HG03159 (cell line): ENCODE measurements around the gene DNAAF2.
"Not testable (repeated sequence)": the region's sequence is repeated elsewhere in the genome, so short reads cannot be mapped to it uniquely, and the experiment has no call there.

Source experiments
- ATAC-seq: cut with Tn5 transposase; IDR thresholded peaks from one replicate; pipeline ENCODE4 v1.9.1; 2021; ENCODE audit warnings: mild to moderate bottlenecking, moderate library complexity; ENCODE audit not compliant: unreplicated experiment

DNAAF2 gene

GRCh38 chr14:49621114-49621881, 13.7 kb downstream of the DNAAF2 start:
- ATAC-seq, result peak; percentile 28

DNA sequence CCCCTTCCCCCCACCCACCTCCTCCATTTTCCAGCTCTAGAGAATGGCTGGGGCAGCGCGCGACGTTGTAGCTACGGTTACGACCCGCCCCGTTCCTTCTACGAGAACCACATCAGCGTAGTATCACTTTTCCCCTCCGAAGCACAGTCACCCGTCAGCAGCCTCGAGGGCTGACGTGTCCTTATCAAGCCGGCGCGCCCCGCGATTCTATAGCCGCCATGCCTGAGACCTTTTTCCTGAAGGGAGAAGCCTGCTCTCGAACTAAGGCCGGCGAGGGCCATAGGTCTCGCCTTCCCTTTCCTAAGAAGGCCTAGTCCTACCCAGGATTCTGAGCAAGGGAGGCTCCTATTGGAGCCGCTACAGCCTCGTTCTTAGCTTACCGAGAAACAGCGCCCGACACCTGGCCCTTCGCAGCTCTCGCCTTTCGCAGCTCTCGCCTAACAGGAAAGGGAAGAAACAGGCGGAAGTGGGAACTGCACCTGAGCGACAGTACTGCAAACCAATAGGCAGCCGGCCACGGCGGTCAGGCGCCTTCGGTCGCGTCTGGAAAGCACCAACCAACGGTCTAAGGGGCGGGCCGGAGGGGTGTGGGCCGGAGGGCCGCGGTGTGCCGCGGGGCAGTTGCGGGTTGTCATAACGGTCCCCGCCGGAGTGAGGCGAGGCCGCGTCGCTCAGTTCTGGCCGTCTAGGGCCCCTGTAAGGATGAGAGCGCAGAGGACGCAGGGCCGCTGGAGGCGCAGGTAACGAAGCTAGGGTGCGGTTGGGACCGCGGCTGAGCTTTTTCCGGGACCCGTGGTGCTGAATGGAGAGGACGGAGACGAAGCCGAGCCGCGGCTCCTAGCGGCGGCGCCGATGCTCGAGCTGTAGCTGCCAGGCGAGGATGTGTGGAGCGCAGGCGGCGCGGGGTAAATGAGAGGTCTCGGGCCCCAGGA, 14.6 kb downstream of the DNAAF2 start, which contains the start of the genes MGAT2 and RPL36AL:
MGAT2 (plus strand) TSS at position 618 of the 932 bp plus-strand sequence. CDS start 470 bp downstream, outside the sequence.
RPL36AL (minus strand) TSS at position 445 of the 932 bp plus-strand sequence. CDS start 1,522 bp downstream, outside the sequence.
- peak; percentile 94 for ATAC-seq

DNA sequence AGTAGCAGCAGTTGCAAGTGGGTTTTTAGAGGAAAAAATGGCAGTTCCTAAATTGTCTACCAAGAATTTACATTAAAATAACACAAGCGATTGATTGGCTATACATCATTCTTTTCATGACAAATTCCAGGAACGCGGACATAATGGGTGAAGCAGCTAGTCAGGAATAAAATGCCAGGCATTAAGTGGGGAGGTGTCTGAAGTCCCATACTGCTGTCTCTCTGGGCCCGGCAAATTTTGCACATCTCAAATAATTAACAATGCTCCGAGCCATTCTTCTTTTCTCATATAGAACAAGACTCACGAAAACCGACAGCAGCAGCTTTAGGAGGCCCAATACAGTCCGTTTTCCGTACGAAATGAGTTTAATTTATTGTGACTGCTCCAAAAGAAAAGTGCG, 15.3 kb downstream of the DNAAF2 start:
- ATAC-seq, result no peak

DNA sequence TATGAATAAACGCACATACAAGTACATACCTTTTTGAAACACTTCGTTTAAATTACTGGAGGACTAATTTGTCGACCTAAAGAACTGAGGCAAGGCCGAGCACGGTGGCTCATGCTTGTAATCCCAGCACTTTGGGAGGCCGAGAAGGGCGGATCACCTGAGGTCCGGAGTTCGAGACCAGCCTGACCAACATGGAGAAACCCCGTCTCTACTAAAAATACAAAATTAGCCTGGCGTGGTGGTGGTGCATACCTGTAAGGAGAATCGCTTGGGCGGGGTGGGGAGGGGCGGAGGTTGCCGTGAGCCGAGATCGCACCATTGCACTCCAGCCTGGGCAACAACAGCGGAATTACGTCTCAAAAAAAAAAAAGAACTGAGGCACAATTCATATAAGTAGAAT, 15.8 kb downstream of the DNAAF2 start:
- not testable (repeated sequence) for ATAC-seq

DNA sequence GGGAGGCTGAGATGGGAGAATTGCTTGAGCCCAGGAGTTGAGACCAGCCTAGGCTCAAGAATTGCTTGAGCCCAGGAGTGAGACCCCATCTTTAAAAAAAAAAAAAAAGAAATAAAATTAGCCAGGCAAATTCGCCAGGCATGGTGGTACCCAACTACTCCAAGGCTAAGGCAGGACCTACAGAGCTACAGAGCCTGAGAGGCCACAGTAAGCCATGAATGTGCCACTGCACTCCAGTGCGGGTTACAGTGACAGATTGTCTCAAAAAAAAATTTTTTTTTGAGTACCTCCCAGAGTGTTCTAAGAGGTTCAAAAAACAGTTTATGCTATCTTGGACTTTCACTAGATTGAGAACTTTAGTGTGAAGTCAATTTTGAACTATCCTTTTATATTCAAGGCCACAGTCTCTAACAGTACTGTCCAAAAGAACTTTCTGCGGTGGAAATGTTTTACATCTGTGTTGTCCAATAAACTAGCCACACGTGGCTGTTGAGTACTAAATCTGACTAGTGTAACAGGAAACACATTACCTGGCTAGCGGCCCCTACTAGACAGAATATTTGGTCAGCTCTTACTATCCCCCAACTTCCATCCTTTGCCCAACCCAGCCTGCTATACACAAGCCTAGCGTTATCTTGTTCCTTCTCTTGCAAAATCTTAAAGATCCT, 17.1 kb downstream of the DNAAF2 start:
- ATAC-seq, result no peak

GRCh38 chr14:49615776-49616175, 19.3 kb downstream of the DNAAF2 start:
- ATAC-seq, result no peak

DNA sequence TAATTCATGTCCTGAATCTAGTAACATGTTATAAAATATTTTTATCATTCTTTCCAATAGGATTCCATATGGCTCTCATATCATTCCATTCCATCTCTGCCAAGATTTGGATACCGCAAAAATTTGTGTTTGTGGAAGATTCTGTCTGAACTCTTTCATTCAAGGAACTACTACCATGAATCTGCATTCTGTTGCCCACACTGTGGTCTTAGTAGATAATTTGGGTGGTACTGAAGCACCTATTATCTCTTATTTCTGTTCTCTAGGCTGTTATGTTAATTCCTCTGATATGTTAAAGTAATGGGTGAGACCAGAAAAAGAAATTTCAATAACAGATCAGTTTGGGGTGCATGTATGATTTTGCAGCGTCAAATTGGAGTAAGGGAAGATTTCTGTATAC, 20.8 kb downstream of the DNAAF2 start:
- ATAC-seq, result no peak

DNA sequence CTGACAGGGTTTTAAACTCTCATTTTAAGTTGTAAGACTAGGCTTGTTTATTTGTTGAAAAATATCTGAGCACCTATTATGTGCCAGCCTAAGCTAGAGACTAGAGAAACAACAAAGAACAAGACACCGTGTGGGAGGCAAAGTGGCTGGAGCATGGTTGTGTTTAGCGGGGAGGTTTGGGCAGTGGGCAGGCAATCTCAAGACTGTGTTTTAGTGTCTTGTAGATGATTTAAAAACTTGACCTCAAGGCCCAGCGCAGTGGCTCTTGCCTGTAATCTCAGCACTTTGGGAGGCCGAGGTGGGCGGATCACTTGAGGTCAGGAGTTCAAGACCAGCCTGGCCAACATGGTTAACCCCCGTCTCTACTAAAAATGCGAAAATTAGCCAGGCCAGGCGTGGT, 22.4 kb downstream of the DNAAF2 start:
- ATAC-seq, result no peak

DNA sequence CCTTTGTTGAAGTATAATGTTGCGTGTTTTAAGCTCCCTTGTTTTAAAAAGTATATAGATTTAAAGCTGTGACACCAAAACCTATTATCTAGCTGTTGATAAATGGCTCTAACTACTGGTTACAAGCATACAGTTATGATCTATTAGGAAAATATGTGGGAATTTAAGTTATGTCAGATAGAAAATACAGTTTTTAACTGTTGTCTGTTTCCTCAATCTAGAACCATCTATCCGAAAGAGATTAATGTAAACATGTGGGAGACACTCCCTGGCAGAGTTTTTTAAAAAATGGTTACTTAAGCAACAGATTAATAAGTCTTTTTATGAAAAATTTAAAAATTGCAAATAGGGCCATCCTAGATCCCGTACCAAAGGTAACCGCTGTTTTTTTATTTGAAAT, 22.8 kb downstream of the DNAAF2 start:
- no peak for ATAC-seq

DNA sequence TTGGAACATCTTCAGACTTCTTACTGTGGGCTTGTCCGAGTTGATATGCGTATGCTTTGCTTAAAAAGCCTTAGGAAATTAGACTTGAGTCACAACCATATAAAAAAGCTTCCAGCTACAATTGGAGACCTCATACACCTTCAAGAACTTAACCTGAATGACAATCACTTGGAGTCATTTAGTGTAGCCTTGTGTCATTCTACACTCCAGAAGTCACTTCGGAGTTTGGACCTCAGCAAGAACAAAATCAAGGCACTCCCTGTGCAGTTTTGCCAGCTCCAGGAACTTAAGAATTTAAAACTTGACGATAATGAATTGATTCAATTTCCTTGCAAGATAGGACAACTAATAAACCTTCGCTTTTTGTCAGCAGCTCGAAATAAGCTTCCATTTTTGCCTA, 27.5 kb downstream of the DNAAF2 start:
- no peak for ATAC-seq

GRCh38 chr14:49598485-49599300, 36.4 kb downstream of the DNAAF2 start, which contains the start of gene LRR1:
Gene LRR1, plus strand, starts transcription at chr14:49598940. Its CDS starts 81 bp downstream, at chr14:49599021.
- ATAC-seq, result peak; percentile 60

DNA sequence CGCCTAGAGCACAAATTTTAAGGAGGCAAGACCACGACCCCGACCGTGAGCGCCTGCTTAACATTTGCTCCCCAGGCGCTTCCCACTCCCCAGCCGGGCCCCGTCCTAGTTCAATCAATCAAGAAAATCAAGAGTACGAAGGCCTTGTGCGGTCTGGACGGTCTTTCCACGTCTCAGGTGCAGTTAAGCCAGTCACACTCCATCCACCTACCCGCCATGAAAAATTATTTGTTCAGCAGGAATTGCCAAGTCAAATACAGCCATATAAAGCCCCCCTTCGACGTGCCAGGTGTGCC, 36.9 kb downstream of the DNAAF2 start:
- no peak for ATAC-seq

GRCh38 chr14:49594347-49595091, 40.5 kb downstream of the DNAAF2 start:
- ATAC-seq, result no peak

DNA sequence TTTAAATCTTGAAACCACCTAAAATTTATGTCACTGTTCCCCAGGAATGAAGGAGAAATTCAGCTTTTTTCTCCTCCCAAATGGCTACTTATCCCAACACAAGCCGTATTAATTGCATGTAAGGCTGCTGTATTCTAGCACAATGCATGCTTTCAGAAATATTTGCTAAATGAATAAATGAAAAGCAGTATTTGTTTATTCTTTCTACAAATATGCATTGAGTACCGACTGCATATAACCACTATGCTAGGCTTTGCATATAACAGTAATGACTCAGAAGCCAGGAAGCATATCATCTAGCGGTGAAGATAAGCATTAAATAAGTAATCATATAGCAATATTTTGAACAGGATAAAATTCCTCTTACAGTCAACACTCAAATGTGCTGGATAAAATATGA, 42.0 kb downstream of the DNAAF2 start:
- no peak for ATAC-seq

DNA sequence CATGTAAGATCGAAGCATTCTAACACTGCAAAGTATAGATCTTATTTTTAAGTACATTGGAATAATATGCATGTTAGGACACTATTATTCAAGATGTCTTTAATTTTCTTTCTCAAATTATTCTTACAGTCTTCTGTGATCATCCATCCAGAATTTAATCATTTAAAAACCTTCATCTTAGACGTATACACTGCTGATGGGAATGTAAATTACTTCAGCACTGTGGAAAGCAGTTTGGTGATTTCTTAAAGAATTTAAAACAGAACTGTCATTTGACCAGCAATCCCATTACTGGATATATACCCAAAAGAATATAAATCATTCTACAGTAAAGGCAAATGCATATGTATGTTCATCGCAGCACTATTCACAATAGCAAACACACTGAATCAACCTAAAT, 45.7 kb downstream of the DNAAF2 start:
- ATAC-seq, result no peak

DNA sequence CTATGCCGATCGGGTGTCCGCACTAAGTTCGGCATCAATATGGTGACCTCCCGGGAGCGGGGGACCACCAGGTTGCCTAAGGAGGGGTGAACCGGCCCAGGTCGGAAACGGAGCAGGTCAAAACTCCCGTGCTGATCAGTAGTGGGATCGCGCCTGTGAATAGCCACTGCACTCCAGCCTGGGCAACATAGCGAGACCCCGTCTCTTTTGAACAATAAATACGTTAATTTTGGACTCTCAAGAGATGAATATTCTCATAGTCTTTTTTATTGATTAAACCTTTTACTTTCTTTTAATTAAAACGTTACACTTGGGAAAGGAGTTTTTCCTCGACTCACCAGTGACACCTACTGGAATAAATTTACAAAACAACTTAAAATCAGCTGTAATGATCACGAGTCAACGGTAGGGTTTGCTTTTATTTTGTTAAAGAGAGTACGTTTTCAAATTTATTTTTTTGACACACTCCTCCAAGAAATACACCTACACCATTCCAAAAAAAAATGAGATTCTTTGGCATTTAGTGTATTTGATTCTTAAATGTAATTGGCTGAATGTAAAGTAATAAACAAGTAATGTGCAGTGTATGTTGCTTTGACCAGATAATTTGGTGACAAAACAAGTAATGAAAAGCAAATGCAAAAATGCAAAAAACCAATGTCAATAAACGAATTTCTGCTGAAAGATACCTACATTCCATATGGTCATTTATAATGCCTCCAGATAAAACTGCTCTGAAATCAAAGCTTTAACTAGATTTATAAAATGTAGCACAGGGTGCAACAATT, 48.2 kb downstream of the DNAAF2 start:
- ATAC-seq, result peak; percentile 35

DNA sequence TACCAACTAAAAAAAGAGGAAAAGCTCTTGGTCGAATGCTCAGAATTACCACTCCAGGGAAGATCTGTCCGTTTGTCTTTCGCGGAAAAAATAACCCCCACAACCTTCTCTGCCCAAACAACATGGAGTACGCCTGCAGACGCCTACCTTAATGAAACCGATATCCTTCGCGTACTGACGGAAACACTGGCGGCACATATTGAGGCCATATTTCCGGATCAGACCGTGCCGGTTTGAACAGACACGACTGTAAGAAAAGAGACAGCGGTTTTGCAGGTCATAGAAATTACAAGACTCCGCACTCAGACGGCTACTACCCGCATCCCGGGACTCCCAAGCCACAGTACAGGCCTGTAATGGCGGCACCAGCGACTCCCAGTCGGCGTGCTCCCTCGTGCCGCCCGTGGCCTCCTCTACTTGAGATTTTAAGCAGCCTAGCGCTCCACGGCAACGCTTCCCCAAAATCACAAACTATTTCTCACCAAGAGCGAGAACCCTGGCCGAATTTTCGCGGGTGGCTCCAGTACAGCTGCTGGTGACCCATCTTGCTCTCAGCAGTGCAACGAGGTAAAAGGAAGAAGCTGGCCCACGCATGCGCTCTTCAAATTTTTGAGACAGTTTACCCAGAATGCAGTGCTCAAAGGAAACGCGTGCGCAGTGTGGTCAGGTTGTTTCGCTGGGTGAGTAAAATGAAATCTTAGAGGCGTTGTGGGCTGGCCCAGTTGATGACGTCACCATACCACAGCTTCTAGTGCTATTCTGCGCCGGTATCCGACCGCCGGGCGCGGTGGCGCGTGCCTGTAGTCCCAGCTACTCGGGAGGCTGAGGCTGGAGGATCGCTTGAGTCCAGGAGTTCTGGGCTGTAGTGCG, 49.0 kb downstream of the DNAAF2 start, which contains the start of gene RPS29:
RPS29 (minus strand) TSS at position 578 of the 870 bp plus-strand sequence; CDS start at position 544, 34 bp downstream.
- ATAC-seq, result peak; percentile 87
